ENCODE results near the gene LCLAT1. TPM values are rescaled to one million over a fixed set of nuclear protein-coding genes. Genes with fewer than 3 reads are reported as not detected.

Gene LCLAT1
- polyA plus RNA-seq, 1 donor (not counting 4 experiments of a cell fraction or from before 2014, with no cell fraction given), result 17.1 TPM

DNA sequence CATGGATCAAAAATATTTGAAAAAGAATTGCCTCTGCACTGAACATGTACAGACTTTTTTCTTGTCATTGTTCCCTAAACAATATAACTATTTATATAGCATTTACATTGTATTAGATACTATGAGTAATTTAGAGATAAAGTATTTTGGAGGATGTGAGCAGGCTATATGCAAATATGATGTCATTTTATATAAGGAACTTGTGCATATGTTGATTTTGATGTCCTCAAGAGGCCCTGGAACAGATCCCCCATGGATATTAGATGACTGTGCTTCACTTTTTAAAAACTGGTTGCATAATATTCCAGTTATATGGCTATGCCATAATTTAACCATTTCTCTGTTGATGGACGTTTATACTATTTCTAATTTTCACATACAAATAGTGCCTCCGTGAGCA lies 16.5 kb downstream of the LCLAT1 start:
- dilution Hi-C loops (cut with MboI; ENCODE audit: extremely low pct_ligation_motif_present, low sequenced_read_pairs), result no loop called here
- H3K4me1 ChIP-seq (ENCODE audit: control insufficient read depth, extremely low read depth, insufficient read depth, low read length), result no peaks in the 10 kb centered on the region
- FAIRE-seq, result no peak
- H3K27ac ChIP-seq (ENCODE audit: control insufficient read depth, insufficient read depth, low read length), result no peak overlapping the region
- H3K79me2 ChIP-seq (ENCODE audit: control insufficient read depth, insufficient read depth, low read length), result peaks cover 15% of the 10 kb centered on the region
- H3K9ac ChIP-seq (ENCODE audit: control insufficient read depth, extremely low read depth, insufficient read depth, low read length), result no peak overlapping the region
- no peak overlapping the region for H3K4me3 ChIP-seq (ENCODE audit: control insufficient read depth in 2 of 3, extremely low read depth in 1 of 3, insufficient read depth in 2 of 3, low read depth in 1 of 3, low read length in 3 of 3)
- no peaks in the 10 kb centered on the region for H3K27me3 ChIP-seq (ENCODE audit: control insufficient read depth, extremely low read depth, insufficient read depth, low read length)
- no peak for DNase-seq (ENCODE audit: low read depth, low spot score)
- H3K9me1 ChIP-seq (ENCODE audit: control insufficient read depth, extremely low read depth, insufficient read depth, low read length), result no peaks in the 10 kb centered on the region
- H2AFZ ChIP-seq (ENCODE audit: control insufficient read depth, low read length), result no peak overlapping the region
- H3K4me2 ChIP-seq (ENCODE audit: control insufficient read depth, extremely low read depth, insufficient read depth, low read depth, low read length), result no peak overlapping the region
- no peaks in the 10 kb centered on the region for H3K36me3 ChIP-seq (ENCODE audit: control insufficient read depth in 2 of 2, extremely low read depth in 1 of 2, insufficient read depth in 2 of 2, low read length in 2 of 2)
- H3K9me3 ChIP-seq (ENCODE audit: control insufficient read depth, low read depth, low read length), result no peaks in the 10 kb centered on the region
- no peaks in the 10 kb centered on the region for H4K20me1 ChIP-seq (ENCODE audit: control insufficient read depth, extremely low read depth, insufficient read depth, low read length)
- TF ChIP-seq EZH2 (IDR thresholded peaks at IDR 0.05; ENCODE audit: low read length), result no peak
- TF ChIP-seq CTCF (optimal IDR thresholded peaks at IDR 0.05 in 1 of 3, IDR thresholded peaks at IDR 0.05 in 1 of 3, conservative IDR thresholded peaks at IDR 0.05 in 1 of 3; ENCODE audit: extremely low read depth in 1 of 3, insufficient read depth in 2 of 3, low read length in 3 of 3), result no peak

- no peak overlapping the region for H3K9ac ChIP-seq (ENCODE audit: control insufficient read depth, extremely low read depth, insufficient read depth, low read length)
- H3K4me3 ChIP-seq (ENCODE audit: control insufficient read depth in 2 of 3, extremely low read depth in 1 of 3, insufficient read depth in 2 of 3, low read depth in 1 of 3, low read length in 3 of 3), result no peak overlapping the region
- no peaks in the 10 kb centered on the region for H3K27me3 ChIP-seq (ENCODE audit: control insufficient read depth, extremely low read depth, insufficient read depth, low read length)
- no peak overlapping the region for H2AFZ ChIP-seq (ENCODE audit: control insufficient read depth, low read length)
- H3K4me2 ChIP-seq (ENCODE audit: control insufficient read depth, extremely low read depth, insufficient read depth, low read depth, low read length), result no peak overlapping the region
- no peaks in the 10 kb centered on the region for H3K9me3 ChIP-seq (ENCODE audit: control insufficient read depth, low read depth, low read length)
- DNase-seq (ENCODE audit: low read depth, low spot score), result no peak
- H3K36me3 ChIP-seq (ENCODE audit: control insufficient read depth in 2 of 2, extremely low read depth in 1 of 2, insufficient read depth in 2 of 2, low read length in 2 of 2), result no peaks in the 10 kb centered on the region
- no peak overlapping the region for H3K27ac ChIP-seq (ENCODE audit: control insufficient read depth, insufficient read depth, low read length)
- no peaks in the 10 kb centered on the region for H4K20me1 ChIP-seq (ENCODE audit: control insufficient read depth, extremely low read depth, insufficient read depth, low read length)
- dilution Hi-C loops (cut with MboI; ENCODE audit: extremely low pct_ligation_motif_present, low sequenced_read_pairs), result no loop called here
- no peaks in the 10 kb centered on the region for H3K4me1 ChIP-seq (ENCODE audit: control insufficient read depth, extremely low read depth, insufficient read depth, low read length)
- FAIRE-seq, result no peak
- H3K79me2 ChIP-seq (ENCODE audit: control insufficient read depth, insufficient read depth, low read length), result peaks cover 14% of the 10 kb centered on the region
- TF ChIP-seq EZH2 (IDR thresholded peaks at IDR 0.05; ENCODE audit: low read length) (no peak), CTCF (optimal IDR thresholded peaks at IDR 0.05 in 1 of 3, IDR thresholded peaks at IDR 0.05 in 1 of 3, conservative IDR thresholded peaks at IDR 0.05 in 1 of 3; ENCODE audit: extremely low read depth in 1 of 3, insufficient read depth in 2 of 3, low read length in 3 of 3) (no peak)
- no peaks in the 10 kb centered on the region for H3K9me1 ChIP-seq (ENCODE audit: control insufficient read depth, extremely low read depth, insufficient read depth, low read length)
These were observed 17.6 kb downstream of the LCLAT1 start for GRCh38 chr2:30464544-30465170.
